A549 (cell line): Measurements from ENCODE around the gene UBAP2. TPM values are rescaled to one million over a fixed set of nuclear protein-coding genes. Genes with fewer than 3 reads are reported as not detected.
A peak's percentile ranks its signal among the peaks of the same experiment; 100 is the strongest.

Source experiments
- ATAC-seq, 2 experiments: fragments of 200-7000 bp in 1 of 2; fragments of >200 bp in 1 of 2; cut with Nextera tagmentation in 1 of 2; cut with Tn5 transposase in 1 of 2; 3 replicates each; pipeline versions ENCODE4 v1.8.0 to v1.9.1; 2018 to 2020; ENCODE audit warnings: mild to moderate bottlenecking in 1 of 2, moderate library complexity in 1 of 2
- CTCF ChIA-PET: fragments of 300-600 bp; sonication (Branson Sonifier 250); formaldehyde crosslinking; extraction: SDS; loops from one replicate; lab custom pipeline; 2021; ENCODE audit warnings: antibody characterized with exemption, inconsistent platforms; lab: Yijun Ruan, JAX
- POLR2A ChIA-PET: fragments of 350-600 bp; formaldehyde crosslinking; extraction: SDS; loops from one replicate; lab custom pipeline; 2021; ENCODE audit warnings: antibody characterized with exemption, inconsistent platforms; lab: Yijun Ruan, JAX
- DNase-seq, 2 experiments: peaks; one replicate each; pipeline versions ENCODE4 v3.0.0 to v3.0.0-alpha.2; 2011 to 2016; ENCODE audit warnings: low read depth in 1 of 2, low spot score in 1 of 2
- FAIRE-seq: peaks from 2 replicates; lab custom pipeline; 2011; peaks lifted over from hg19 to GRCh38; lab: Jason Lieb, UNC
- H3K27ac ChIP-seq, 2 experiments: fragments of >200 bp; sonication (Bioruptor Twin); formaldehyde crosslinking; 3 replicates each; pipeline ENCODE4 v1.5.1; 2016 to 2017
- H3K4me1 ChIP-seq: fragments of >200 bp; sonication (Bioruptor Twin); formaldehyde crosslinking; 3 replicates; pipeline ENCODE4 v1.6.1; 2016
- H3K4me2 ChIP-seq: fragments of >200 bp; sonication (Bioruptor Twin); formaldehyde crosslinking; 3 replicates; pipeline ENCODE4 v1.6.1; 2016
- H3K4me3 ChIP-seq: fragments of >200 bp; sonication (Bioruptor Twin); formaldehyde crosslinking; 3 replicates; pipeline ENCODE4 v1.5.1; 2016
- H3K9me3 ChIP-seq: fragments of >200 bp; sonication (Bioruptor Twin); formaldehyde crosslinking; 3 replicates; pipeline ENCODE4 v1.6.1; 2016
- BCL3 ChIP-seq: fragments of >200 bp; sonication (Bioruptor Twin); formaldehyde crosslinking; IDR thresholded peaks from 3 replicates; pipeline ENCODE4 v1.6.1; 2016
- CBX2 ChIP-seq: fragments of 200-600 bp; sonication (generic); IDR thresholded peaks from 2 replicates; pipeline ENCODE4 v1.6.1; 2016; ENCODE audit warnings: low read depth, mild to moderate bottlenecking, borderline replicate concordance
- CHD4 ChIP-seq: fragments of 200-600 bp; sonication (generic); IDR thresholded peaks from 2 replicates; pipeline ENCODE4 v1.6.1; 2016; ENCODE audit warnings: antibody characterized with exemption, mild to moderate bottlenecking, borderline replicate concordance
- FOSL2 ChIP-seq, 2 experiments: fragments of 450-650 bp in 1 of 2; fragments of >200 bp in 1 of 2; sonication (Bioruptor Twin) in 1 of 2; formaldehyde crosslinking; IDR thresholded peaks; 2 replicates each; pipeline versions ENCODE4 v1.5.0 to v1.6.1; 2016 to 2020; ENCODE audit warnings: mild to moderate bottlenecking in 1 of 2, moderate library complexity in 1 of 2
- FOXS1 ChIP-seq: fragments of 250-450 bp; sonication (Bioruptor Pico); IDR thresholded peaks from 2 replicates; pipeline ENCODE4 v1.5.0; 2020; ENCODE audit warnings: mild to moderate bottlenecking, moderate library complexity
- GATA3 ChIP-seq: IDR thresholded peaks from 2 replicates; pipeline ENCODE4 v1.6.1; 2012; ENCODE audit warnings: borderline replicate concordance
- HEYL ChIP-seq: fragments of 250-450 bp; sonication (Bioruptor Pico); IDR thresholded peaks from 2 replicates; pipeline ENCODE4 v1.8.0; 2021; ENCODE audit warnings: mild to moderate bottlenecking, moderate library complexity
- HMGXB4 ChIP-seq: fragments of 250-450 bp; sonication (Bioruptor Pico); IDR thresholded peaks from 2 replicates; pipeline ENCODE4 v1.5.0; 2021; ENCODE audit warnings: mild to moderate bottlenecking, moderate library complexity, borderline replicate concordance
- HOXA7 ChIP-seq: fragments of 250-450 bp; sonication (Bioruptor Pico); IDR thresholded peaks from 2 replicates; pipeline ENCODE4 v1.5.0; 2020; ENCODE audit warnings: mild to moderate bottlenecking, moderate library complexity
- HOXB13 ChIP-seq: fragments of 250-450 bp; sonication (Bioruptor Pico); IDR thresholded peaks from 2 replicates; pipeline ENCODE4 v1.5.0; 2020; ENCODE audit warnings: low read depth, mild to moderate bottlenecking, moderate library complexity
- HOXB5 ChIP-seq: fragments of 250-450 bp; sonication (Bioruptor Pico); IDR thresholded peaks from 2 replicates; pipeline ENCODE4 v1.5.0; 2020; ENCODE audit warnings: mild to moderate bottlenecking, moderate library complexity
- JUN ChIP-seq, 2 experiments: fragments of >200 bp; sonication (Bioruptor Twin); formaldehyde crosslinking; IDR thresholded peaks; 2 replicates in 1 of 2; 3 replicates in 1 of 2; pipeline ENCODE4 v1.6.1; 2016 to 2017
- KDM5A ChIP-seq: fragments of 200-600 bp; sonication (generic); IDR thresholded peaks from 2 replicates; pipeline ENCODE4 v1.6.1; 2016; ENCODE audit warnings: antibody characterized with exemption, mild to moderate bottlenecking
- MAFK ChIP-seq: fragments of 450-650 bp; IDR thresholded peaks from 2 replicates; pipeline ENCODE4 v1.6.1; 2014; ENCODE audit not compliant: partially characterized antibody
- MAX ChIP-seq: IDR thresholded peaks from 2 replicates; pipeline ENCODE4 v1.6.1; 2012
- NFE2L2 ChIP-seq: fragments of 150-350 bp; conservative IDR thresholded peaks from 2 replicates; pipeline ENCODE4 v1.6.1; 2014; ENCODE audit warnings: low read length
- NPAS2 ChIP-seq: fragments of 250-450 bp; sonication (Bioruptor Pico); IDR thresholded peaks from 2 replicates; pipeline ENCODE4 v1.8.0; 2022; ENCODE audit warnings: mild to moderate bottlenecking, moderate library complexity, borderline replicate concordance
- PHF8 ChIP-seq: fragments of 200-600 bp; sonication (generic); IDR thresholded peaks from 2 replicates; pipeline ENCODE4 v1.6.1; 2016; ENCODE audit warnings: low read depth, mild to moderate bottlenecking, antibody characterized with exemption, moderate library complexity, borderline replicate concordance
- POLR2A ChIP-seq: IDR thresholded peaks from 2 replicates; pipeline ENCODE4 v1.6.1; 2012; ENCODE audit warnings: mild to moderate bottlenecking, low read length
- RARB ChIP-seq: fragments of 250-450 bp; sonication (Bioruptor Pico); IDR thresholded peaks from 2 replicates; pipeline ENCODE4 v1.8.0; 2021; ENCODE audit warnings: mild to moderate bottlenecking, moderate library complexity
- RFX5 ChIP-seq: fragments of 450-650 bp; IDR thresholded peaks from 2 replicates; pipeline ENCODE4 v1.7.1; 2014; ENCODE audit warnings: antibody characterized with exemption, mild to moderate bottlenecking, moderate library complexity
- SMC3 ChIP-seq: fragments of >200 bp; sonication (Bioruptor Twin); formaldehyde crosslinking; IDR thresholded peaks from 3 replicates; pipeline ENCODE4 v1.6.1; 2018; ENCODE audit warnings: inconsistent platforms
- SREBF2 ChIP-seq: fragments of 450-650 bp; IDR thresholded peaks from 2 replicates; pipeline ENCODE4 v1.6.1; 2014; ENCODE audit warnings: mild to moderate bottlenecking, moderate library complexity
- TP53 ChIP-seq: fragments of 250-450 bp; sonication (Bioruptor Pico); IDR thresholded peaks from 2 replicates; pipeline ENCODE4 v1.5.0; 2021; ENCODE audit warnings: mild to moderate bottlenecking, moderate library complexity
- USF2 ChIP-seq: fragments of 450-650 bp; IDR thresholded peaks from 2 replicates; pipeline ENCODE4 v1.6.1; 2014; ENCODE audit warnings: antibody characterized with exemption
- ZC3H11A ChIP-seq: fragments of 450-650 bp; IDR thresholded peaks from 2 replicates; pipeline ENCODE4 v1.6.1; 2014; ENCODE audit warnings: antibody characterized with exemption, mild to moderate bottlenecking
- WGBS: methylation state at CpG from one replicate; pipeline ENCODE4 v1.1.6; 2017; ENCODE audit errors: missing lambda C conversion rate; 5-methylcytosine and 5-hydroxymethylcytosine counted together
- polyA plus RNA-seq, 4 experiments: library from polyadenylated mRNA; depleted of rRNA in 3 of 4; stranded (reverse); fragments of >200 nt; fragmentation: RNase III in 1 of 4; extraction: RNeasy Plus Mini Kit Qiagen cat#74134 plus additional on column Dnase treatment in 1 of 4; gene quantifications; 2 replicates in 3 of 4; 3 replicates in 1 of 4; pipeline ENCODE4 v1.2.3, GENCODE V29; 2011 to 2017

The UBAP2 gene
- polyA plus RNA-seq, 2 of the 4 experiments (the other 2 are of a cell fraction) = 25.0 to 29.5 TPM

GRCh38 chr9:33894316-33894715, 154.4 kb downstream of the UBAP2 start:
- H3K27ac ChIP-seq = no peak overlapping the region
- no peak for ATAC-seq
- POLR2A ChIA-PET = no interaction called here
- H3K9me3 ChIP-seq = no peaks in the 10 kb centered on the region
- CTCF ChIA-PET = interaction anchor here (0.6 to 1.9 kb wide), 7 partner anchors 10 to 1337 kb away, joined by 3 to 8 read pairs (median 3); no protein-coding TSS in a partner anchor
- DNase-seq = no peak
- H3K4me1 ChIP-seq = no peaks in the 10 kb centered on the region; the same call in 2 of the 3 replicates
- no peak overlapping the region for H3K4me3 ChIP-seq
- FAIRE-seq = no peak
- TF ChIP-seq TP53 (CRISPR knock-in tag) = no peak
- TF ChIP-seq SREBF2 = no peak
- no peak overlapping the region for H3K4me2 ChIP-seq

- CTCF ChIA-PET = interaction anchor here (0.6 to 1.9 kb wide), 9 partner anchors 10 to 1338 kb away, joined by 3 to 8 read pairs (median 3); no protein-coding TSS in a partner anchor
- ATAC-seq (no peak), FAIRE-seq (no peak)
These were observed 154.8 kb downstream of the UBAP2 start for GRCh38 chr9:33893861-33894260.

GRCh38 chr9:33885948-33886347, 162.7 kb downstream of the UBAP2 start:
- Histone ChIP-seq H3K9me3 (no peaks in the 10 kb centered on the region), H3K27ac (no peak overlapping the region), H3K4me3 (no peak overlapping the region), H3K4me1 (peaks cover 36% of the 10 kb centered on the region), H3K4me2 (no peak overlapping the region)
- TF ChIP-seq MAFK (peak; percentile 95), MAX (no peak)
- WGBS = 80% methylated on average over 2 of the region's 2 CpGs
- FAIRE-seq (no peak), DNase-seq (no peak), ATAC-seq (no peak)
- ChIA-PET CTCF (interaction anchor here (1.0 kb wide), 1 partner anchor 73 kb away, joined by 3 read pairs; no protein-coding TSS in a partner anchor), POLR2A (no interaction called here)

More at GRCh38 chr9:33893861-33894260, 154.8 kb downstream of the UBAP2 start:
- Histone ChIP-seq H3K4me2 (no peak overlapping the region), H3K4me1 (peaks cover 4% of the 10 kb centered on the region; the same call in 1 of the 3 replicates), H3K9me3 (no peaks in the 10 kb centered on the region), H3K4me3 (no peak overlapping the region), H3K27ac (no peak overlapping the region)
- TF ChIP-seq SMC3 = no peak
- no peak for TF ChIP-seq HOXB5 (CRISPR knock-in tag)
- TF ChIP-seq FOXS1 = no peak
- no peak for TF ChIP-seq SREBF2
- TF ChIP-seq BCL3 = no peak
- no peak for TF ChIP-seq KDM5A
- no peak for TF ChIP-seq NFE2L2
- no peak for TF ChIP-seq NPAS2 (CRISPR knock-in tag)
- TF ChIP-seq FOSL2 (IDR thresholded peaks at IDR 0.05) = no peak
- TF ChIP-seq FOSL2 (CRISPR knock-in tag; IDR thresholded peaks at IDR 0.05) = no peak
- no peak for TF ChIP-seq HEYL (CRISPR knock-in tag)
- POLR2A ChIA-PET = no interaction called here
- no peak for DNase-seq

- peak overlapping the region; percentile 39 for H3K4me2 ChIP-seq
- no peak for DNase-seq
- CTCF ChIA-PET = interaction anchor here (0.7 to 2.7 kb wide), 5 partner anchors 9 to 490 kb away, joined by 3 to 8 read pairs (median 3); no protein-coding TSS in a partner anchor
- no peak for TF ChIP-seq RARB (CRISPR knock-in tag)
- TF ChIP-seq GATA3 = no peak
- no peak for TF ChIP-seq USF2
- no peak for TF ChIP-seq HOXB13 (CRISPR knock-in tag)
- no peak for TF ChIP-seq RFX5
- TF ChIP-seq HMGXB4 (CRISPR knock-in tag) = no peak
- no peak for TF ChIP-seq POLR2A
- no peak for TF ChIP-seq MAFK
- no peak for TF ChIP-seq ZC3H11A
- no peak for TF ChIP-seq HOXA7 (CRISPR knock-in tag)
- TF ChIP-seq PHF8 = no peak
- no peak for TF ChIP-seq CBX2
- TF ChIP-seq JUN (IDR thresholded peaks at IDR 0.05) = no peak
- TF ChIP-seq CHD4 = no peak
These were observed 163.6 kb downstream of the UBAP2 start for GRCh38 chr9:33884856-33885701.

More at GRCh38 chr9:33884856-33885701, 163.6 kb downstream of the UBAP2 start:
- H3K9me3 ChIP-seq = no peaks in the 10 kb centered on the region
- 50% methylated on average over 5 of the region's 5 CpGs for WGBS
- no peak overlapping the region for H3K27ac ChIP-seq
- FAIRE-seq (no peak), ATAC-seq (peak in 1 of 2 experiments; percentile 32; a peak in 2 of 6 replicates)
- H3K4me3 ChIP-seq = no peak overlapping the region
- POLR2A ChIA-PET = interaction anchor here (0.6 to 0.7 kb wide), 2 partner anchors 8 to 18 kb away, joined by 3 to 4 read pairs; no protein-coding TSS in a partner anchor
- H3K4me1 ChIP-seq = peaks cover 36% of the 10 kb centered on the region
